GM21723 (cell line): Measurements from ENCODE around the gene ITGB4.

Source experiments
- ATAC-seq: cut with Tn5 transposase; IDR thresholded peaks from one replicate; pipeline ENCODE4 v1.9.1; 2021; ENCODE audit warnings: mild to moderate bottlenecking, moderate library complexity; ENCODE audit not compliant: unreplicated experiment

ITGB4 gene

GRCh38 chr17:75730065-75730464 lies 8.8 kb downstream of the ITGB4 start:
- no peak for ATAC-seq

- ATAC-seq: no peak
These were observed 9.9 kb downstream of the ITGB4 start for GRCh38 chr17:75731086-75731715.

GRCh38 chr17:75731716-75732498 lies 10.6 kb downstream of the ITGB4 start:
- no peak for ATAC-seq

- no peak for ATAC-seq
These were observed 12.2 kb downstream of the ITGB4 start for GRCh38 chr17:75733471-75733870.

GRCh38 chr17:75734674-75735294 lies 13.5 kb downstream of the ITGB4 start:
- no peak for ATAC-seq

GRCh38 chr17:75736173-75736835 lies 15.0 kb downstream of the ITGB4 start:
- no peak for ATAC-seq

- ATAC-seq: no peak
These were observed 16.1 kb downstream of the ITGB4 start for GRCh38 chr17:75737133-75737962.

- ATAC-seq: no peak
These were observed 17.1 kb downstream of the ITGB4 start for GRCh38 chr17:75738218-75738802.

- ATAC-seq: no peak
These were observed 17.9 kb downstream of the ITGB4 start for GRCh38 chr17:75739174-75739573.

- no peak for ATAC-seq
These were observed 18.5 kb downstream of the ITGB4 start for GRCh38 chr17:75739801-75740200.

GRCh38 chr17:75740215-75740614 lies 19.0 kb downstream of the ITGB4 start:
- ATAC-seq: no peak

- no peak for ATAC-seq
These were observed 19.4 kb downstream of the ITGB4 start for GRCh38 chr17:75740631-75741077.

GRCh38 chr17:75742337-75742736 lies 21.1 kb downstream of the ITGB4 start:
- no peak for ATAC-seq

GRCh38 chr17:75743625-75744206 lies 22.5 kb downstream of the ITGB4 start:
- no peak for ATAC-seq

GRCh38 chr17:75748706-75749105 lies 27.4 kb downstream of the ITGB4 start:
- ATAC-seq: no peak

- no peak for ATAC-seq
These were observed 28.5 kb downstream of the ITGB4 start for GRCh38 chr17:75749545-75750389.

- no peak for ATAC-seq
These were observed 29.6 kb downstream of the ITGB4 start for GRCh38 chr17:75750661-75751423.
